ENCODE data around the gene ACD. TPM values are rescaled to one million over a fixed set of nuclear protein-coding genes. Genes with fewer than 3 reads are reported as not detected.
A peak's percentile ranks its signal among the peaks of the same experiment; 100 is the strongest.
"Not testable (repeated sequence)": the region's sequence is repeated elsewhere in the genome, so short reads cannot be mapped to it uniquely, and the experiment has no call there.

ACD gene
- total RNA-seq, 1 experiment from 2014 or later: 34.7 TPM

GRCh38 chr16:67699265-67699664, 39.2 kb upstream of the ACD start:
- Histone ChIP-seq H3F3A (ENCODE audit: insufficient read depth, low read depth) (peaks cover 15% of the 10 kb centered on the region; the same call in 1 of the 2 replicates), H3K9me3 (ENCODE audit: insufficient read depth, low read depth) (0 out of 2 replicates have a peak, but pooled peaks cover 8% of the 10 kb centered on the region), H3K27ac (no peak overlapping the region), H3K27me3 (ENCODE audit: insufficient read depth, low read depth) (no peaks in the 10 kb centered on the region), H3K4me1 (replicated peaks; ENCODE audit: insufficient read depth) (peaks cover 23% of the 10 kb centered on the region), H3K4me2 (no peak overlapping the region), H4K20me1 (ENCODE audit: insufficient read depth) (no peaks in the 10 kb centered on the region), H3K79me2 (ENCODE audit: low read depth) (peaks cover 28% of the 10 kb centered on the region), H3K4me3 (no peak overlapping the region), H3K9me2 (ENCODE audit: insufficient read depth) (no peaks in the 10 kb centered on the region), H3K36me3 (ENCODE audit: low read depth) (no peaks in the 10 kb centered on the region), H2AFZ (no peak overlapping the region)
- CTCF ChIA-PET: no interaction called here
- no TSS peak for BruUV-seq (replicated peaks)
- POLR2A ChIA-PET (ENCODE audit: unreplicated experiment): no interaction called here
- intact Hi-C loops (cut with micrococcal nuclease; ENCODE audit: unreplicated experiment): no loop called here
- TF ChIP-seq EZH2 (IDR thresholded peaks at IDR 0.05; ENCODE audit: low read depth) (no peak), CTCF (conservative IDR thresholded peaks at IDR 0.05) (no peak)
- no peak for DNase-seq

GRCh38 chr16:67697422-67698185, 37.5 kb upstream of the ACD start:
- CTCF ChIA-PET: interaction anchor here (0.6 kb wide), 1 partner anchor 745 kb away, joined by 3 read pairs; no protein-coding TSS in a partner anchor
- Histone ChIP-seq H3K27me3 (ENCODE audit: insufficient read depth, low read depth) (no peaks in the 10 kb centered on the region), H3K4me2 (peak overlapping the region; percentile 40; the same call in 1 of the 2 replicates), H3K9me2 (ENCODE audit: insufficient read depth) (no peaks in the 10 kb centered on the region), H3K9me3 (ENCODE audit: insufficient read depth, low read depth) (0 out of 2 replicates have a peak, but pooled peaks cover 8% of the 10 kb centered on the region), H3K36me3 (ENCODE audit: low read depth) (no peaks in the 10 kb centered on the region), H4K20me1 (ENCODE audit: insufficient read depth) (no peaks in the 10 kb centered on the region), H3K4me3 (no peak overlapping the region), H3K27ac (peak overlapping the region; percentile 40; the same call in 1 of the 2 replicates), H3F3A (ENCODE audit: insufficient read depth, low read depth) (peaks cover 16% of the 10 kb centered on the region; the same call in 1 of the 2 replicates), H3K4me1 (replicated peaks; ENCODE audit: insufficient read depth) (peaks cover 23% of the 10 kb centered on the region), H2AFZ (no peak overlapping the region), H3K79me2 (ENCODE audit: low read depth) (peaks cover 23% of the 10 kb centered on the region)
- POLR2A ChIA-PET (ENCODE audit: unreplicated experiment): no interaction called here
- intact Hi-C loops (cut with micrococcal nuclease; ENCODE audit: unreplicated experiment): no loop called here
- DNase-seq: no peak
- TF ChIP-seq CTCF (conservative IDR thresholded peaks at IDR 0.05) (no peak), EZH2 (IDR thresholded peaks at IDR 0.05; ENCODE audit: low read depth) (no peak)
- BruUV-seq (replicated peaks): no TSS peak

GRCh38 chr16:67694611-67695010, 34.6 kb upstream of the ACD start:
- H3K27me3 ChIP-seq (ENCODE audit: insufficient read depth, low read depth): no peaks in the 10 kb centered on the region
- ChIA-PET CTCF (no interaction called here), POLR2A (ENCODE audit: unreplicated experiment) (no interaction called here)
- intact Hi-C loops (cut with micrococcal nuclease; ENCODE audit: unreplicated experiment): no loop called here
- H3K4me1 ChIP-seq (replicated peaks; ENCODE audit: insufficient read depth): peaks cover 23% of the 10 kb centered on the region
- no peak overlapping the region for H3K4me3 ChIP-seq
- H4K20me1 ChIP-seq (ENCODE audit: insufficient read depth): no peaks in the 10 kb centered on the region
- no peaks in the 10 kb centered on the region for H3K9me2 ChIP-seq (ENCODE audit: insufficient read depth)
- no TSS peak for BruUV-seq (replicated peaks)
- H3K36me3 ChIP-seq (ENCODE audit: low read depth): no peaks in the 10 kb centered on the region
- 0 out of 2 replicates have a peak, but pooled peaks cover 4% of the 10 kb centered on the region for H3K9me3 ChIP-seq (ENCODE audit: insufficient read depth, low read depth)
- no peak overlapping the region for H3K4me2 ChIP-seq
- no peak for TF ChIP-seq EZH2 (IDR thresholded peaks at IDR 0.05; ENCODE audit: low read depth)
- TF ChIP-seq CTCF (conservative IDR thresholded peaks at IDR 0.05): no peak
- peaks cover 19% of the 10 kb centered on the region; the same call in 1 of the 2 replicates for H3F3A ChIP-seq (ENCODE audit: insufficient read depth, low read depth)
- H3K79me2 ChIP-seq (ENCODE audit: low read depth): peaks cover 17% of the 10 kb centered on the region; the same call in 1 of the 2 replicates
- no peak overlapping the region for H3K27ac ChIP-seq
- DNase-seq: no peak
- no peak overlapping the region for H2AFZ ChIP-seq

- H3F3A ChIP-seq (ENCODE audit: insufficient read depth, low read depth): peaks cover 19% of the 10 kb centered on the region; the same call in 1 of the 2 replicates
- POLR2A ChIA-PET (ENCODE audit: unreplicated experiment): not testable (repeated sequence)
Measured at GRCh38 chr16:67693517-67694285, 33.6 kb upstream of the ACD start.

More at GRCh38 chr16:67693517-67694285, 33.6 kb upstream of the ACD start:
- intact Hi-C loops (cut with micrococcal nuclease; ENCODE audit: unreplicated experiment); H3K9me2 ChIP-seq (ENCODE audit: insufficient read depth); H2AFZ ChIP-seq; H3K27me3 ChIP-seq (ENCODE audit: insufficient read depth, low read depth); H3K4me2 ChIP-seq; H3K36me3 ChIP-seq (ENCODE audit: low read depth); CTCF ChIA-PET; H3K27ac ChIP-seq; H4K20me1 ChIP-seq (ENCODE audit: insufficient read depth); H3K9me3 ChIP-seq (ENCODE audit: insufficient read depth, low read depth); H3K4me3 ChIP-seq; BruUV-seq (replicated peaks): not testable (repeated sequence)
- Histone ChIP-seq H3K4me1 (replicated peaks; ENCODE audit: insufficient read depth) (peaks cover 23% of the 10 kb centered on the region), H3K79me2 (ENCODE audit: low read depth) (peaks cover 14% of the 10 kb centered on the region; the same call in 1 of the 2 replicates)
- peak in 1 of 2 experiments; percentile 40 for DNase-seq

Data from PC-9 (cell line).